ENCODE results near the gene CLTC. TPM values are rescaled to one million over a fixed set of nuclear protein-coding genes. Genes with fewer than 3 reads are reported as not detected.

The CLTC gene
- total and polyA plus RNA-seq, 2 of the 8 experiments (the other 6 are each of a cell fraction or from before 2014, with no cell fraction given), result 175 to 283 TPM

GRCh38 chr17:59649886-59650285 lies 30.2 kb downstream of the CLTC start:
- Histone ChIP-seq H3K56ac (replicated peaks; ENCODE audit: insufficient read length, low read depth, low read length) (no peak overlapping the region), H2BK15ac (ENCODE audit: low read length) (no peak overlapping the region), H2BK20ac (ENCODE audit: low read length) (no peak overlapping the region), H4K91ac (replicated peaks; ENCODE audit: insufficient read length, low read length) (no peak overlapping the region), H2AK5ac (ENCODE audit: low read depth, low read length) (no peak overlapping the region), H3K14ac (ENCODE audit: insufficient read length) (no peak overlapping the region), H3K4me3 (ENCODE audit: extremely low read depth in 1 of 4, insufficient read depth in 2 of 4, low read depth in 3 of 4, low read length in 4 of 4) (no peak overlapping the region), H3K27ac (ENCODE audit: low read depth, low read length) (no peak overlapping the region), H2BK5ac (ENCODE audit: low read depth, low read length) (no peak overlapping the region), H3K79me1 (ENCODE audit: low read depth, low read length) (no peaks in the 10 kb centered on the region), H3K4me2 (ENCODE audit: insufficient read depth in 1 of 2, low read depth in 2 of 2, low read length in 2 of 2) (no peak overlapping the region), H4K8ac (ENCODE audit: extremely low read depth, insufficient read depth, low read length) (no peak overlapping the region), H4K20me1 (replicated peaks in 1 of 2; ENCODE audit: control insufficient read depth in 1 of 2, insufficient read depth in 2 of 2, low read length in 2 of 2) (peaks cover 0 to 2% of the 10 kb centered on the region in 2 experiments), H3K23ac (ENCODE audit: insufficient read length) (no peak overlapping the region), H3K4ac (replicated peaks; ENCODE audit: insufficient read length, low read depth, low read length) (no peak overlapping the region), H3K23me2 (ENCODE audit: low read depth, low read length) (no peaks in the 10 kb centered on the region), H2BK12ac (ENCODE audit: low read depth, low read length) (no peak overlapping the region), H3K9ac (replicated peaks in 1 of 4; ENCODE audit: extremely low read depth in 1 of 4, low read depth in 3 of 4, low read length in 3 of 4) (no peak overlapping the region), H2BK120ac (replicated peaks; ENCODE audit: low read depth, low read length) (no peak overlapping the region), H3K27me3 (replicated peaks in 1 of 4; ENCODE audit: control insufficient read depth in 3 of 4, extremely low read depth in 1 of 4, insufficient read depth in 3 of 4, low read length in 3 of 4) (no peaks in the 10 kb centered on the region), H4K5ac (ENCODE audit: insufficient read length, low read depth, low read length) (no peak overlapping the region), H2AFZ (ENCODE audit: low read length) (no peak overlapping the region), H3K4me1 (replicated peaks in 1 of 4; ENCODE audit: control insufficient read depth in 3 of 4, insufficient read depth in 4 of 4, low read length in 3 of 4) (no peaks in the 10 kb centered on the region), H3K18ac (ENCODE audit: extremely low read depth, low read length) (no peak overlapping the region), H3K36me3 (ENCODE audit: control insufficient read depth in 2 of 4, insufficient read depth in 4 of 4, low read length in 3 of 4) (peaks cover 12 to 73% (median 52%) of the 10 kb centered on the region in 4 experiments), H3K9me3 (ENCODE audit: insufficient read depth in 2 of 2, low read depth in 1 of 2, low read length in 1 of 2) (no peaks in the 10 kb centered on the region), H3K79me2 (ENCODE audit: control insufficient read depth in 1 of 2, insufficient read depth in 2 of 2, low read length in 2 of 2) (peaks cover 0 to 14% of the 10 kb centered on the region in 2 experiments; a peak in 1 of 4 replicates)
- no peak for FAIRE-seq
- DNase-seq (ENCODE audit: low read depth in 1 of 2, low spot score in 2 of 2), result no peak
- CTCF ChIA-PET (ENCODE audit: partially characterized antibody), result no interaction called here
- POLR2A ChIA-PET (ENCODE audit: partially characterized antibody), result no interaction called here
- TF ChIP-seq JUN (IDR thresholded peaks at IDR 0.05; ENCODE audit: low read depth, low read length), result no peak
- TF ChIP-seq ZNF274 (IDR thresholded peaks at IDR 0.05; ENCODE audit: borderline replicate concordance, extremely low read depth, low read length), result no peak
- TF ChIP-seq EP300 (IDR thresholded peaks at IDR 0.05; ENCODE audit: borderline replicate concordance in 1 of 2, low read depth in 2 of 2, low read length in 2 of 2), result no peak
- no peak for TF ChIP-seq CEBPB (IDR thresholded peaks at IDR 0.05; ENCODE audit: low read depth, low read length)
- no peak for TF ChIP-seq CREB1 (IDR thresholded peaks at IDR 0.05)
- TF ChIP-seq BRCA1 (IDR thresholded peaks at IDR 0.05; ENCODE audit: low read depth, low read length), result no peak
- no peak for TF ChIP-seq POLR2A (IDR thresholded peaks at IDR 0.05; ENCODE audit: control extremely low read depth in 1 of 2, low read depth in 2 of 2, low read length in 2 of 2)
- TF ChIP-seq CHD2 (IDR thresholded peaks at IDR 0.05; ENCODE audit: low read length), result no peak
- TF ChIP-seq PHF8 (conservative IDR thresholded peaks at IDR 0.05; ENCODE audit: low read depth, low read length), result no peak
- TF ChIP-seq CTCF (IDR thresholded peaks at IDR 0.05; ENCODE audit: control extremely low read depth in 1 of 3, insufficient read depth in 1 of 3, low read depth in 1 of 3, low read length in 3 of 3), result no peak
- TF ChIP-seq CHD1 (IDR thresholded peaks at IDR 0.05; ENCODE audit: low read depth, low read length), result no peak
- no peak for TF ChIP-seq CTBP2 (IDR thresholded peaks at IDR 0.05; ENCODE audit: borderline replicate concordance, insufficient read depth, insufficient read length, low read length)
- no peak for TF ChIP-seq HDAC6 (IDR thresholded peaks at IDR 0.05; ENCODE audit: low read depth, low read length)
- no peak for TF ChIP-seq CBX5 (IDR thresholded peaks at IDR 0.05; ENCODE audit: low read depth, low read length)

Data from H1 (cell line).